NT2/D1 (cell line): ENCODE results near the gene PTPRN2.

Experiments
- DNase-seq: peaks from one replicate; pipeline ENCODE4 v3.0.0-alpha.2; 2011; ENCODE audit warnings: low read depth, low spot score
- H3K27me3 ChIP-seq: 2 replicates; pipeline ENCODE4 v1.6.0; 2011; ENCODE audit warnings: mild to moderate bottlenecking; ENCODE audit not compliant: insufficient read length, insufficient read depth
- H3K36me3 ChIP-seq: 2 replicates; pipeline ENCODE4 v1.6.1; 2011; ENCODE audit warnings: mild to moderate bottlenecking, low read length, mixed read lengths; ENCODE audit not compliant: insufficient read depth, insufficient read length
- H3K4me1 ChIP-seq: 2 replicates; pipeline ENCODE4 v1.5.1; 2011; ENCODE audit not compliant: insufficient read depth, insufficient read length
- H3K4me3 ChIP-seq: 2 replicates; pipeline ENCODE4 v1.5.1; 2011; ENCODE audit warnings: low read depth; ENCODE audit not compliant: insufficient read length
- H3K9ac ChIP-seq: 2 replicates; pipeline ENCODE4 v1.6.0; 2011; ENCODE audit warnings: low read depth; ENCODE audit not compliant: insufficient read length
- H3K9me3 ChIP-seq: 2 replicates; pipeline ENCODE4 v1.5.1; 2011; ENCODE audit warnings: mild to moderate bottlenecking, low read length; ENCODE audit not compliant: insufficient read depth
- SUZ12 ChIP-seq: IDR thresholded peaks from 2 replicates; pipeline ENCODE4 v1.6.1; 2011; ENCODE audit not compliant: insufficient read length, insufficient read depth; ENCODE audit errors: extremely low read depth
- YY1 ChIP-seq: IDR thresholded peaks from 2 replicates; pipeline ENCODE4 v1.6.1; 2011; ENCODE audit not compliant: insufficient read length, insufficient read depth
- ZNF274 ChIP-seq: IDR thresholded peaks from 2 replicates; pipeline ENCODE4 v1.6.1; 2011; ENCODE audit warnings: mild to moderate bottlenecking, low read depth, low read length

Gene PTPRN2

DNA sequence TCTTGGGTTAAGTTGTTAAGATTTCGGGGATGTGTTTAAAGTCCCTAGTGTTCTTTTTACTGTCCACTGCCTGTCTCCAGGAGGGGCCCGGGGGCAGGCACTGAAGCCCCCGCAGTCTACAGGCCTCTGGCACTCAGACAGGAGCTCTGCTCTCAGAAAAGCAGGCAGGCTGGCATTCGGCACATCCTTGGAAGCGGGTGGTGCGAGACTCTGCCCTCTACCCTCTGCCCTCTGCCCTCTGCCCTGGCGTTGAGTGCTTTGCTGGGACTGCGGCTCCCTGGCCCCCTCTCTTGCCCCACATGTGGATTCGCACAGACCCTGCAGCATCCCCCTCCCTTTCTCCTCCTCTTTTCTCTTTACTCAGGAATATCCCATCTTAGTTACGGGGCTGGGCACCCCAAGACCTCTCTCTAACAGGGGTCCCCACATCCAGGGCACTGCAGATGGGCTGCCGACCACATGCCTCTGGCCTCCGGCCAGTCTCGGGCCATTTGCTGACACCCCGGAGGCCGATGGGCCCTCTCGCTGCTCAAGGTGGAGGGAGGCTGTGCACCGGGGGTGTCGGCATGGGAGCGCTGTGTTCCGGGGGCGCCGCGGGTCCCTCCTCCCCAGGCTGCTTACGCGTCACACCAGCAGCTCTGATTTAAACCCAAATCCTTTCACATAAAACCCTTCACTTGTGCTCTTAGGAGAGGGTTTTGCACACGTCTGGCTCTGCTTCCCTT lies 770.9 kb downstream of the PTPRN2 start:
- DNase-seq: no peak

DNA sequence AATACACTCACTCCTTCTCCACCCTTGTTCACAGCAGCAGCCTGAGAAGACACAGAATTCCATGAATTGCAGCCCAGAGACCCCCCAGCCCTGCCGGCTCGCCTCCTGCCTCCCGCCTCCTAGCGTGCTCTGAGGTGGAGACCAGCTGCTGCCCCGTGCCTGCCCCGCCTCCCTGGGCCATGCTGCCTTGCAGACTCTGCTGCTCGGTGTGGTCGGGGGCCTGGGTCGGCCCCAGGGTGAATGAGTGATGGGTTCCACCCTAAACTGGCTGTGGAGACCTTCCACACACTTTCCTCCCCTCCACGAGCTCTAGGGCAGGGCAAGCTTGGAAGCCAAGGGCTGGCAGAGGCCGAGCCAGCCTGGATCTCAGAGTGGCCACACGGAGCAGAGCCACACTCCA lies 771.5 kb downstream of the PTPRN2 start:
- Histone ChIP-seq H3K9me3 (no peaks in the 10 kb centered on the region), H3K4me1 (peaks cover 5% of the 10 kb centered on the region), H3K36me3 (no peaks in the 10 kb centered on the region), H3K4me3 (no peak overlapping the region), H3K9ac (no peak overlapping the region), H3K27me3 (no peaks in the 10 kb centered on the region)
- no peak for DNase-seq
- TF ChIP-seq ZNF274 (no peak), YY1 (no peak), SUZ12 (no peak)

More for the DNA sequence above, 770.9 kb downstream of the PTPRN2 start:
- TF ChIP-seq YY1 (no peak), ZNF274 (no peak), SUZ12 (no peak)
- Histone ChIP-seq H3K4me3 (no peak overlapping the region), H3K9ac (no peak overlapping the region), H3K4me1 (peaks cover 5% of the 10 kb centered on the region), H3K27me3 (no peaks in the 10 kb centered on the region), H3K9me3 (no peaks in the 10 kb centered on the region), H3K36me3 (no peaks in the 10 kb centered on the region)

- Histone ChIP-seq H3K36me3 (no peaks in the 10 kb centered on the region), H3K9me3 (no peaks in the 10 kb centered on the region), H3K4me1 (peaks cover 5% of the 10 kb centered on the region), H3K27me3 (no peaks in the 10 kb centered on the region), H3K4me3 (no peak overlapping the region), H3K9ac (no peak overlapping the region)
- TF ChIP-seq SUZ12: no peak
- no peak for TF ChIP-seq ZNF274
- TF ChIP-seq YY1: no peak
- no peak for DNase-seq
Measured at GRCh38 chr7:157815706-157816022, 772.0 kb downstream of the PTPRN2 start.

DNA sequence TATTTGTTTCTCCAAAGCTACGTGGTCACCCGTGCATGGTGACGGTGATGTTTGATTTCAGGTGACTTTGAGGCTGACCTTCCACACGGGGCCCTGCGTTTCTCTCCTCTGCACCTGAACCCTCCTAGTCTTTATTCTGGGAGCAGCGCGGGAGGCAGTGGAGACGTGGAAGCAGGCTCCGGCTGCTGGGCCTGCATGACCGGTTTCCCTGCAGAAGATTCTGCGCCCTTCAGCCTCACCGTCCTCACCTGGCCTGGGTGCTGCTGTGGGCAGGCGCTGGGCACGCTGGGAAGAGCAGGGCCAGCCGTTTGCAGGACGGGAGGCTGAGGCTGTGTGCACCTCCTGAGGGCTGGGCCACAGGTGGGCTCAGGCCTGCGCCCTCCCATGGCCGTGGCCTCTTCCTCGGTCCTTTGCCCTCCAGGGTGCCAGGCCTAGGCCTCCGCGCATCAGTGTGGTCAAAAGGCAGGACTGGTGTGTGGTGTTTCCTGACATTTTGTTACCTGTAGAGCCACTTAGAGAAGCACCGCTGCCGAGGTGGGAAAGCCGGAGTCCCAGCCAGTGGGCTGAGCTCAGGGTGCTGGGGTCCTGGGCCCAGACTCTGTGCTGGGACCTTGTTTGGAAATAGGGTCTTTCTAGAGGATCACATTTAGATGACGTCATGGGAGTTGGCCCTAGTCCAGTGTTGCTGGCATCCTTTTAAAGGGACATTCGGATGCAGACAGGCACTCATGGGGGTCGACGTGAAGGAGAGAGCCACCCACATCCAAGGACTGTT lies 772.5 kb downstream of the PTPRN2 start:
- no peak for DNase-seq
- TF ChIP-seq ZNF274 (no peak), YY1 (no peak), SUZ12 (no peak)
- no peak overlapping the region for H3K4me3 ChIP-seq
- no peaks in the 10 kb centered on the region for H3K36me3 ChIP-seq
- H3K4me1 ChIP-seq: peaks cover 5% of the 10 kb centered on the region
- no peaks in the 10 kb centered on the region for H3K27me3 ChIP-seq
- H3K9me3 ChIP-seq: no peaks in the 10 kb centered on the region; the same call in 1 of the 2 replicates
- no peak overlapping the region for H3K9ac ChIP-seq

DNA sequence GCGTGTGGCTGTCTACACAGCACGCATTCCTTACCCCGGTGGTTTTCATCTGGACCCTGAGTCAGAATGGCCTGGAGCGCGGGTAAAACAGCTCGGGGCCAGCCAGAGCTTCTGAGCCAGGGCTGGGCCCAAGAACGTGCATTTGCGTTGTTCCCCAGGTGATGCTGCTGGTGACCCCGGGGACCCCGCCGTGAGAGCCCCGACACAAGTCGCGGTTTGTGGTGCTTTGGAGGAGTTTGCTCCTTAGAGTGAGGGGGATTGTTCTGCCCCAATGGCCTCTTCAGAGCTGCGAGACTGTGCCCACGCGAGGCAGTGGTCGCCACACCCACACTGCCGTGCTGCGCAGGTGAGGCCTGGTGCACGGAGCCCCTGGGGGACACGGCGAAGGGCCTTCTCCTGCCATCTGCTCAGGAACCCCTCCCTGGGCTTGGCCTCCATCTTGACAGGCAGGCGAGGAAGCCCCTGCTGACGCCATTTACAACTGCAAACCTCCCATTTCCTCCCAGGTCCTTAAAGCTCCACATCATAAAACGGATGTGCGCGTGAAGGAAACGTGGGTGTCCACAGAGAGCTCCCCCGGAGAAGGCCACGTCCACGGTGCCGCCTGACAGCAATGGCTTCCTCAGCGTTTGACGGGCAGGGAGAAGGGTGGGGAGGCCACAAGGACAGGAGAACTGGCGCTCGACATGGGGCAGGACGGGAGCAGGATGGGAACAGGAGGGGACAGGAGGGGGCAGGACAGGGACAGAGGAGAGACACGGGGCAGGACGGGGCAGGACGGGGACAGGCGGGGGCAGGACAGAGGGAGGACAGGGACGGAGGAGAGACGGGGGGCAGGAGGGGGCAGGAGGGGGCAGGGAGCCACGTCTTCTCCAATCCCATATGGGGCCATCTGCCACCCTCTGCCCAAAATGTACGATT lies 773.6 kb downstream of the PTPRN2 start:
- H3K4me1 ChIP-seq: peaks cover 5% of the 10 kb centered on the region
- no peak for DNase-seq
- TF ChIP-seq YY1 (no peak), SUZ12 (no peak), ZNF274 (no peak)
- H3K9ac ChIP-seq: no peak overlapping the region
- H3K9me3 ChIP-seq: peaks cover 4% of the 10 kb centered on the region; the same call in 1 of the 2 replicates
- no peak overlapping the region for H3K4me3 ChIP-seq
- H3K36me3 ChIP-seq: no peaks in the 10 kb centered on the region
- no peaks in the 10 kb centered on the region for H3K27me3 ChIP-seq

- no peaks in the 10 kb centered on the region for H3K27me3 ChIP-seq
- no peak for DNase-seq
- no peak overlapping the region for H3K9ac ChIP-seq
- no peaks in the 10 kb centered on the region for H3K36me3 ChIP-seq
- peaks cover 14% of the 10 kb centered on the region for H3K9me3 ChIP-seq
- TF ChIP-seq YY1 (no peak), SUZ12 (no peak), ZNF274 (no peak)
- H3K4me1 ChIP-seq: peaks cover 5% of the 10 kb centered on the region
- H3K4me3 ChIP-seq: no peak overlapping the region
Measured at GRCh38 chr7:157813053-157813452, 774.6 kb downstream of the PTPRN2 start.
